GM23338 (cell line): ENCODE data around the gene SPINK2. TPM values are rescaled to one million over a fixed set of nuclear protein-coding genes. Genes with fewer than 3 reads are reported as not detected.
A peak's percentile ranks its signal among the peaks of the same experiment; 100 is the strongest.

Experiments
- ATAC-seq: fragments of 200-7000 bp; cut with Tn5 transposase; 3 replicates; pipeline ENCODE4 v1.9.1; 2020
- DNase-seq: peaks from one replicate; pipeline ENCODE4 v3.0.0-alpha.2; 2015; ENCODE audit warnings: low spot score
- H2AFZ ChIP-seq: fragments of 200-600 bp; sonication (generic); 2 replicates; pipeline ENCODE4 v1.8.0; 2016; ENCODE audit warnings: antibody characterized with exemption, mild to moderate bottlenecking, moderate library complexity
- H3F3A ChIP-seq: fragments of 200-600 bp; sonication (generic); replicated peaks from 2 replicates; pipeline ENCODE4 v1.8.0; 2017; ENCODE audit warnings: antibody characterized with exemption, mixed run types, low read depth
- H3K27ac ChIP-seq: fragments of 200-600 bp; sonication (generic); 2 replicates; pipeline ENCODE4 v1.6.1; 2016; ENCODE audit warnings: low read depth
- H3K27me3 ChIP-seq: fragments of 200-600 bp; sonication (generic); 2 replicates; pipeline ENCODE4 v1.8.0; 2016; ENCODE audit warnings: mild to moderate bottlenecking, mixed run types, moderate library complexity; ENCODE audit not compliant: insufficient read depth
- H3K36me3 ChIP-seq: fragments of 200-600 bp; sonication (generic); 2 replicates; pipeline ENCODE4 v1.8.0; 2016; ENCODE audit warnings: mild to moderate bottlenecking; ENCODE audit not compliant: insufficient read depth
- H3K4me1 ChIP-seq: fragments of 200-600 bp; sonication (generic); 2 replicates; pipeline ENCODE4 v1.8.0; 2016; ENCODE audit warnings: mild to moderate bottlenecking, moderate library complexity; ENCODE audit not compliant: insufficient read depth
- H3K4me2 ChIP-seq: fragments of 200-600 bp; sonication (generic); 2 replicates; pipeline ENCODE4 v1.7.1; 2017; ENCODE audit warnings: mixed run types
- H3K4me3 ChIP-seq: fragments of 200-600 bp; sonication (generic); 2 replicates; pipeline ENCODE4 v1.6.1; 2016; ENCODE audit warnings: mixed run types
- H3K79me2 ChIP-seq: fragments of 200-600 bp; sonication (generic); replicated peaks from 2 replicates; pipeline ENCODE4 v1.8.0; 2017; ENCODE audit warnings: mild to moderate bottlenecking; ENCODE audit not compliant: insufficient read depth
- H3K9me2 ChIP-seq: fragments of 200-600 bp; sonication (generic); 2 replicates; pipeline ENCODE4 v1.8.0; 2017; ENCODE audit not compliant: insufficient read depth
- H4K20me1 ChIP-seq: fragments of 200-600 bp; sonication (generic); replicated peaks from 2 replicates; pipeline ENCODE4 v1.8.0; 2017; ENCODE audit warnings: mild to moderate bottlenecking; ENCODE audit not compliant: insufficient read depth
- H3K27ac Mint-ChIP-seq: 2 replicates; pipeline ENCODE4 v1.8.0; 2020; ENCODE audit warnings: inconsistent platforms, mild to moderate bottlenecking, moderate library complexity, mixed read lengths
- H3K27me3 Mint-ChIP-seq: 3 replicates; pipeline ENCODE4 v1.8.0; 2022; ENCODE audit warnings: low read depth, mild to moderate bottlenecking, moderate library complexity, mixed read lengths, inconsistent platforms; ENCODE audit not compliant: insufficient read depth, poor library complexity
- H3K36me3 Mint-ChIP-seq: 3 replicates; pipeline ENCODE4 v1.8.0; 2021; ENCODE audit warnings: low read depth, mild to moderate bottlenecking, inconsistent platforms, moderate library complexity, mixed read lengths
- H3K4me1 Mint-ChIP-seq: 3 replicates; pipeline ENCODE4 v1.8.0; 2020; ENCODE audit warnings: mild to moderate bottlenecking, inconsistent platforms, mixed read lengths
- H3K4me3 Mint-ChIP-seq: 3 replicates; pipeline ENCODE4 v1.8.0; 2021; ENCODE audit warnings: moderate library complexity, mild to moderate bottlenecking, inconsistent platforms, mixed read lengths
- H3K9me3 Mint-ChIP-seq: 3 replicates; pipeline ENCODE4 v1.8.0; 2020; ENCODE audit warnings: moderate library complexity, mild to moderate bottlenecking, inconsistent platforms, mixed read lengths
- CREB1 ChIP-seq: fragments of 250-450 bp; sonication (Bioruptor Pico); IDR thresholded peaks from 2 replicates; pipeline ENCODE4 v1.5.0; 2020; ENCODE audit warnings: low read depth, mild to moderate bottlenecking, moderate library complexity
- ETS1 ChIP-seq: IDR thresholded peaks from 2 replicates; pipeline ENCODE4 v1.6.1; 2016; ENCODE audit warnings: antibody characterized with exemption
- EZH2 ChIP-seq: fragments of 200-600 bp; sonication (generic); IDR thresholded peaks from one replicate; pipeline ENCODE4 v1.8.0; 2017; ENCODE audit warnings: antibody characterized with exemption, mild to moderate bottlenecking, low read depth; ENCODE audit not compliant: unreplicated experiment
- EZH2phosphoT487 ChIP-seq: fragments of 200-600 bp; sonication (generic); IDR thresholded peaks from one replicate; pipeline ENCODE4 v1.8.1; 2018; ENCODE audit warnings: antibody characterized with exemption; ENCODE audit not compliant: unreplicated experiment
- JUNB ChIP-seq: IDR thresholded peaks from one replicate; pipeline ENCODE4 v1.6.1; 2016; ENCODE audit warnings: antibody characterized with exemption; ENCODE audit not compliant: unreplicated experiment
- NANOG ChIP-seq: IDR thresholded peaks from 2 replicates; pipeline ENCODE4 v1.6.1; 2016; ENCODE audit warnings: antibody characterized with exemption, borderline replicate concordance
- POLR2AphosphoS5 ChIP-seq: IDR thresholded peaks from 2 replicates; pipeline ENCODE4 v1.6.1; 2016; ENCODE audit warnings: antibody characterized with exemption, low read depth
- STAT1 ChIP-seq: IDR thresholded peaks from one replicate; pipeline ENCODE4 v1.6.1; 2016; ENCODE audit warnings: antibody characterized with exemption; ENCODE audit not compliant: unreplicated experiment
- ZNF114 ChIP-seq: fragments of 250-450 bp; sonication (Bioruptor Pico); IDR thresholded peaks from 2 replicates; pipeline ENCODE4 v1.5.0; 2020; ENCODE audit warnings: mild to moderate bottlenecking, moderate library complexity
- ZNF331 ChIP-seq: fragments of 250-450 bp; sonication (Bioruptor Pico); IDR thresholded peaks from 2 replicates; pipeline ENCODE4 v1.5.0; 2020; ENCODE audit warnings: low read depth, mild to moderate bottlenecking, moderate library complexity
- polyA plus RNA-seq: library from polyadenylated mRNA; unstranded; fragments of >200 nt; fragmentation: Nextera tagmentation; extraction: Ambion mirVana; gene quantifications from 2 replicates; pipeline ENCODE4 v1.2.1, GENCODE V29; 2016
- total RNA-seq: library from RNA; depleted of rRNA; stranded (reverse); fragments of >200 nt; shearing (Covaris generic); gene quantifications from 2 replicates; pipeline ENCODE4 v1.2.3, GENCODE V29; 2014
- TF ChIP-seq, protein P1 (sequence below): IDR thresholded peaks from one replicate; pipeline ENCODE4 v1.6.1; 2018; ENCODE audit warnings: antibody characterized with exemption; ENCODE audit not compliant: unreplicated experiment
- TF ChIP-seq, protein P2 (sequence below): fragments of 250-450 bp; sonication (Bioruptor Pico); IDR thresholded peaks from 2 replicates; pipeline ENCODE4 v1.5.0; 2020; ENCODE audit warnings: mild to moderate bottlenecking, moderate library complexity
- TF ChIP-seq, protein P3 (sequence below), 2 experiments: fragments of 200-600 bp in 1 of 2; sonication (generic) in 1 of 2; conservative IDR thresholded peaks; 2 replicates each; pipeline versions ENCODE4 v1.5.1 to v1.6.1; 2016 to 2017; ENCODE audit warnings: antibody characterized with exemption in 2 of 2, low read depth in 2 of 2, mild to moderate bottlenecking in 2 of 2, moderate library complexity in 1 of 2

SPINK2 gene
- total and polyA plus RNA-seq, 2 experiments from 2014 or later = 0.73 to 6.4 TPM

GRCh38 chr4:56786955-56787354 is 34.5 kb downstream of the SPINK2 start:
- Histone ChIP-seq H3K79me2 (no peaks in the 10 kb centered on the region), H3F3A (no peaks in the 10 kb centered on the region), H3K4me2 (no peak overlapping the region), H3K36me3 (no peaks in the 10 kb centered on the region), H3K27me3 (no peaks in the 10 kb centered on the region), H3K4me3 (no peak overlapping the region), H3K9me2 (no peaks in the 10 kb centered on the region), H4K20me1 (no peaks in the 10 kb centered on the region), H2AFZ (peak overlapping the region; percentile 76; the same call in 1 of the 2 replicates), H3K27ac (no peak overlapping the region), H3K4me1 (no peaks in the 10 kb centered on the region; the same call in 1 of the 2 replicates)
- TF ChIP-seq ZNF114 (CRISPR knock-in tag) (no peak), NANOG (no peak), POLR2AphosphoS5 (no peak), ETS1 (no peak), CREB1 (no peak), ZNF331 (no peak), STAT1 (no peak), JUNB (no peak), EZH2 (no peak), EZH2phosphoT487 (no peak)
- TF ChIP-seq, protein P1, sequence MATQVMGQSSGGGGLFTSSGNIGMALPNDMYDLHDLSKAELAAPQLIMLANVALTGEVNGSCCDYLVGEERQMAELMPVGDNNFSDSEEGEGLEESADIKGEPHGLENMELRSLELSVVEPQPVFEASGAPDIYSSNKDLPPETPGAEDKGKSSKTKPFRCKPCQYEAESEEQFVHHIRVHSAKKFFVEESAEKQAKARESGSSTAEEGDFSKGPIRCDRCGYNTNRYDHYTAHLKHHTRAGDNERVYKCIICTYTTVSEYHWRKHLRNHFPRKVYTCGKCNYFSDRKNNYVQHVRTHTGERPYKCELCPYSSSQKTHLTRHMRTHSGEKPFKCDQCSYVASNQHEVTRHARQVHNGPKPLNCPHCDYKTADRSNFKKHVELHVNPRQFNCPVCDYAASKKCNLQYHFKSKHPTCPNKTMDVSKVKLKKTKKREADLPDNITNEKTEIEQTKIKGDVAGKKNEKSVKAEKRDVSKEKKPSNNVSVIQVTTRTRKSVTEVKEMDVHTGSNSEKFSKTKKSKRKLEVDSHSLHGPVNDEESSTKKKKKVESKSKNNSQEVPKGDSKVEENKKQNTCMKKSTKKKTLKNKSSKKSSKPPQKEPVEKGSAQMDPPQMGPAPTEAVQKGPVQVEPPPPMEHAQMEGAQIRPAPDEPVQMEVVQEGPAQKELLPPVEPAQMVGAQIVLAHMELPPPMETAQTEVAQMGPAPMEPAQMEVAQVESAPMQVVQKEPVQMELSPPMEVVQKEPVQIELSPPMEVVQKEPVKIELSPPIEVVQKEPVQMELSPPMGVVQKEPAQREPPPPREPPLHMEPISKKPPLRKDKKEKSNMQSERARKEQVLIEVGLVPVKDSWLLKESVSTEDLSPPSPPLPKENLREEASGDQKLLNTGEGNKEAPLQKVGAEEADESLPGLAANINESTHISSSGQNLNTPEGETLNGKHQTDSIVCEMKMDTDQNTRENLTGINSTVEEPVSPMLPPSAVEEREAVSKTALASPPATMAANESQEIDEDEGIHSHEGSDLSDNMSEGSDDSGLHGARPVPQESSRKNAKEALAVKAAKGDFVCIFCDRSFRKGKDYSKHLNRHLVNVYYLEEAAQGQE = no peak
- TF ChIP-seq, protein P2, sequence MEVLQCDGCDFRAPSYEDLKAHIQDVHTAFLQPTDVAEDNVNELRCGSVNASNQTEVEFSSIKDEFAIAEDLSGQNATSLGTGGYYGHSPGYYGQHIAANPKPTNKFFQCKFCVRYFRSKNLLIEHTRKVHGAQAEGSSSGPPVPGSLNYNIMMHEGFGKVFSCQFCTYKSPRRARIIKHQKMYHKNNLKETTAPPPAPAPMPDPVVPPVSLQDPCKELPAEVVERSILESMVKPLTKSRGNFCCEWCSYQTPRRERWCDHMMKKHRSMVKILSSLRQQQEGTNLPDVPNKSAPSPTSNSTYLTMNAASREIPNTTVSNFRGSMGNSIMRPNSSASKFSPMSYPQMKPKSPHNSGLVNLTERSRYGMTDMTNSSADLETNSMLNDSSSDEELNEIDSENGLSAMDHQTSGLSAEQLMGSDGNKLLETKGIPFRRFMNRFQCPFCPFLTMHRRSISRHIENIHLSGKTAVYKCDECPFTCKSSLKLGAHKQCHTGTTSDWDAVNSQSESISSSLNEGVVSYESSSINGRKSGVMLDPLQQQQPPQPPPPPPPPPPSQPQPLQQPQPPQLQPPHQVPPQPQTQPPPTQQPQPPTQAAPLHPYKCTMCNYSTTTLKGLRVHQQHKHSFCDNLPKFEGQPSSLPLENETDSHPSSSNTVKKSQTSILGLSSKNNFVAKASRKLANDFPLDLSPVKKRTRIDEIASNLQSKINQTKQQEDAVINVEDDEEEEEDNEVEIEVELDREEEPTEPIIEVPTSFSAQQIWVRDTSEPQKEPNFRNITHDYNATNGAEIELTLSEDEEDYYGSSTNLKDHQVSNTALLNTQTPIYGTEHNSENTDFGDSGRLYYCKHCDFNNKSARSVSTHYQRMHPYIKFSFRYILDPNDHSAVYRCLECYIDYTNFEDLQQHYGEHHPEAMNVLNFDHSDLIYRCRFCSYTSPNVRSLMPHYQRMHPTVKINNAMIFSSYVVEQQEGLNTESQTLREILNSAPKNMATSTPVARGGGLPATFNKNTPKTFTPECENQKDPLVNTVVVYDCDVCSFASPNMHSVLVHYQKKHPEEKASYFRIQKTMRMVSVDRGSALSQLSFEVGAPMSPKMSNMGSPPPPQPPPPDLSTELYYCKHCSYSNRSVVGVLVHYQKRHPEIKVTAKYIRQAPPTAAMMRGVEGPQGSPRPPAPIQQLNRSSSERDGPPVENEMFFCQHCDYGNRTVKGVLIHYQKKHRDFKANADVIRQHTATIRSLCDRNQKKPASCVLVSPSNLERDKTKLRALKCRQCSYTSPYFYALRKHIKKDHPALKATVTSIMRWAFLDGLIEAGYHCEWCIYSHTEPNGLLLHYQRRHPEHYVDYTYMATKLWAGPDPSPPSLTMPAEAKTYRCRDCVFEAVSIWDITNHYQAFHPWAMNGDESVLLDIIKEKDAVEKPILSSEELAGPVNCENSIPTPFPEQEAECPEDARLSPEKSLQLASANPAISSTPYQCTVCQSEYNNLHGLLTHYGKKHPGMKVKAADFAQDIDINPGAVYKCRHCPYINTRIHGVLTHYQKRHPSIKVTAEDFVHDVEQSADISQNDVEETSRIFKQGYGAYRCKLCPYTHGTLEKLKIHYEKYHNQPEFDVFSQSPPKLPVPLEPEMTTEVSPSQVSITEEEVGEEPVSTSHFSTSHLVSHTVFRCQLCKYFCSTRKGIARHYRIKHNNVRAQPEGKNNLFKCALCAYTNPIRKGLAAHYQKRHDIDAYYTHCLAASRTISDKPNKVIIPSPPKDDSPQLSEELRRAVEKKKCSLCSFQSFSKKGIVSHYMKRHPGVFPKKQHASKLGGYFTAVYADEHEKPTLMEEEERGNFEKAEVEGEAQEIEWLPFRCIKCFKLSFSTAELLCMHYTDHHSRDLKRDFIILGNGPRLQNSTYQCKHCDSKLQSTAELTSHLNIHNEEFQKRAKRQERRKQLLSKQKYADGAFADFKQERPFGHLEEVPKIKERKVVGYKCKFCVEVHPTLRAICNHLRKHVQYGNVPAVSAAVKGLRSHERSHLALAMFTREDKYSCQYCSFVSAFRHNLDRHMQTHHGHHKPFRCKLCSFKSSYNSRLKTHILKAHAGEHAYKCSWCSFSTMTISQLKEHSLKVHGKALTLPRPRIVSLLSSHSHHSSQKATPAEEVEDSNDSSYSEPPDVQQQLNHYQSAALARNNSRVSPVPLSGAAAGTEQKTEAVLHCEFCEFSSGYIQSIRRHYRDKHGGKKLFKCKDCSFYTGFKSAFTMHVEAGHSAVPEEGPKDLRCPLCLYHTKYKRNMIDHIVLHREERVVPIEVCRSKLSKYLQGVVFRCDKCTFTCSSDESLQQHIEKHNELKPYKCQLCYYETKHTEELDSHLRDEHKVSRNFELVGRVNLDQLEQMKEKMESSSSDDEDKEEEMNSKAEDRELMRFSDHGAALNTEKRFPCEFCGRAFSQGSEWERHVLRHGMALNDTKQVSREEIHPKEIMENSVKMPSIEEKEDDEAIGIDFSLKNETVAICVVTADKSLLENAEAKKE (CRISPR knock-in tag) = no peak
- TF ChIP-seq, protein P3, sequence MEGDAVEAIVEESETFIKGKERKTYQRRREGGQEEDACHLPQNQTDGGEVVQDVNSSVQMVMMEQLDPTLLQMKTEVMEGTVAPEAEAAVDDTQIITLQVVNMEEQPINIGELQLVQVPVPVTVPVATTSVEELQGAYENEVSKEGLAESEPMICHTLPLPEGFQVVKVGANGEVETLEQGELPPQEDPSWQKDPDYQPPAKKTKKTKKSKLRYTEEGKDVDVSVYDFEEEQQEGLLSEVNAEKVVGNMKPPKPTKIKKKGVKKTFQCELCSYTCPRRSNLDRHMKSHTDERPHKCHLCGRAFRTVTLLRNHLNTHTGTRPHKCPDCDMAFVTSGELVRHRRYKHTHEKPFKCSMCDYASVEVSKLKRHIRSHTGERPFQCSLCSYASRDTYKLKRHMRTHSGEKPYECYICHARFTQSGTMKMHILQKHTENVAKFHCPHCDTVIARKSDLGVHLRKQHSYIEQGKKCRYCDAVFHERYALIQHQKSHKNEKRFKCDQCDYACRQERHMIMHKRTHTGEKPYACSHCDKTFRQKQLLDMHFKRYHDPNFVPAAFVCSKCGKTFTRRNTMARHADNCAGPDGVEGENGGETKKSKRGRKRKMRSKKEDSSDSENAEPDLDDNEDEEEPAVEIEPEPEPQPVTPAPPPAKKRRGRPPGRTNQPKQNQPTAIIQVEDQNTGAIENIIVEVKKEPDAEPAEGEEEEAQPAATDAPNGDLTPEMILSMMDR (conservative IDR thresholded peaks at IDR 0.05; ENCODE audit: low read depth in 2 of 2) = no peak
- H3K9me3 Mint-ChIP-seq = no peaks in the 10 kb centered on the region
- ATAC-seq = peak; percentile 67
- H3K27me3 Mint-ChIP-seq = peaks cover 1% of the 10 kb centered on the region
- DNase-seq = peak; percentile 16
- no peak overlapping the region for H3K4me3 Mint-ChIP-seq
- H3K36me3 Mint-ChIP-seq = no peaks in the 10 kb centered on the region
- H3K4me1 Mint-ChIP-seq = peaks cover 16% of the 10 kb centered on the region
- no peak overlapping the region for H3K27ac Mint-ChIP-seq
